ENCODE data around the gene C1orf21.

- no peak for TF ChIP-seq CTCF (IDR thresholded peaks at IDR 0.05)
- TF ChIP-seq POLR2A (IDR thresholded peaks at IDR 0.05) = no peak
Observed at GRCh38 chr1:184388319-184388889, 1.6 kb downstream of the C1orf21 start.

Measured in body of pancreas (tissue), 4 donors.